ENCODE measurements around the gene ERC1. TPM values are rescaled to one million over a fixed set of nuclear protein-coding genes. Genes with fewer than 3 reads are reported as not detected.

The ERC1 gene
- total and polyA plus RNA-seq, 4 donors = 7.4 to 78.2 (median 39.8) TPM

- no peak overlapping the region for H3K9ac ChIP-seq (ENCODE audit: insufficient read depth in 1 of 2, low read length in 2 of 2)
- no peak overlapping the region for H3K27ac ChIP-seq (ENCODE audit: low read depth in 1 of 2, low read length in 1 of 2)
- no peak overlapping the region for H3K4me3 ChIP-seq
- WGBS, 2 donors = 95 to 100% methylated on average over 2 of the region's 2 CpGs
- H3K27me3 ChIP-seq (ENCODE audit: control insufficient read depth in 3 of 3, insufficient read depth in 3 of 3, low read length in 2 of 3) = no peaks in the 10 kb centered on the region
- ATAC-seq (ENCODE audit: insufficient read depth, low FRiP score) (no peak), DNase-seq (no peak)
- H3K4me1 ChIP-seq (ENCODE audit: control insufficient read depth in 5 of 5, insufficient read depth in 5 of 5, low read length in 5 of 5) = no peaks in the 10 kb centered on the region
- TF ChIP-seq CTCF (IDR thresholded peaks at IDR 0.05; ENCODE audit: control extremely low read depth, extremely low read depth) = no peak
- no peaks in the 10 kb centered on the region for H3K9me3 ChIP-seq (ENCODE audit: control insufficient read depth in 4 of 4, insufficient read depth in 3 of 4, low read length in 3 of 4)
- H3K36me3 ChIP-seq (ENCODE audit: control insufficient read depth in 4 of 4, insufficient read depth in 4 of 4, low read length in 4 of 4) = peaks cover 0 to 2% (median 0%) of the 10 kb centered on the region in 4 donors
These were observed 265.3 kb downstream of the ERC1 start for GRCh38 chr12:1256285-1256684.

- 85 to 91% methylated on average over 7 of the region's 7 CpGs for WGBS, 2 donors
- peaks cover 0 to 2% (median 0%) of the 10 kb centered on the region in 4 donors for H3K36me3 ChIP-seq (ENCODE audit: control insufficient read depth in 4 of 4, insufficient read depth in 4 of 4, low read length in 4 of 4)
- ATAC-seq (ENCODE audit: insufficient read depth, low FRiP score) = no peak
- no peak overlapping the region for H3K27ac ChIP-seq (ENCODE audit: low read depth in 1 of 2, low read length in 1 of 2)
- no peak overlapping the region for H3K4me3 ChIP-seq
- TF ChIP-seq CTCF (IDR thresholded peaks at IDR 0.05; ENCODE audit: control extremely low read depth, extremely low read depth) = no peak
- H3K4me1 ChIP-seq (ENCODE audit: control insufficient read depth in 5 of 5, insufficient read depth in 5 of 5, low read length in 5 of 5) = no peaks in the 10 kb centered on the region
- H3K27me3 ChIP-seq (ENCODE audit: control insufficient read depth in 3 of 3, insufficient read depth in 3 of 3, low read length in 2 of 3) = no peaks in the 10 kb centered on the region
- no peak overlapping the region for H3K9ac ChIP-seq (ENCODE audit: insufficient read depth in 1 of 2, low read length in 2 of 2)
- H3K9me3 ChIP-seq (ENCODE audit: control insufficient read depth in 4 of 4, insufficient read depth in 3 of 4, low read length in 3 of 4) = no peaks in the 10 kb centered on the region
- no peak for DNase-seq
These were observed 266.0 kb downstream of the ERC1 start for GRCh38 chr12:1256991-1257390.

GRCh38 chr12:1262011-1262410, 271.0 kb downstream of the ERC1 start:
- DNase-seq = no peak
- peaks cover 0 to 19% (median 4%) of the 10 kb centered on the region in 4 donors for H3K36me3 ChIP-seq (ENCODE audit: control insufficient read depth in 4 of 4, insufficient read depth in 4 of 4, low read length in 4 of 4)
- WGBS, 2 donors = 63 to 85% methylated on average over 2 of the region's 2 CpGs
- H3K4me1 ChIP-seq (ENCODE audit: control insufficient read depth in 5 of 5, insufficient read depth in 5 of 5, low read length in 5 of 5) = no peaks in the 10 kb centered on the region
- H3K27ac ChIP-seq (ENCODE audit: low read depth in 1 of 2, low read length in 1 of 2) = no peak overlapping the region
- H3K4me3 ChIP-seq = no peak overlapping the region
- TF ChIP-seq CTCF (IDR thresholded peaks at IDR 0.05; ENCODE audit: control extremely low read depth, extremely low read depth) = no peak
- H3K9me3 ChIP-seq (ENCODE audit: control insufficient read depth in 4 of 4, insufficient read depth in 3 of 4, low read length in 3 of 4) = no peaks in the 10 kb centered on the region
- H3K27me3 ChIP-seq (ENCODE audit: control insufficient read depth in 3 of 3, insufficient read depth in 3 of 3, low read length in 2 of 3) = no peaks in the 10 kb centered on the region
- no peak overlapping the region for H3K9ac ChIP-seq (ENCODE audit: insufficient read depth in 1 of 2, low read length in 2 of 2)
- no peak for ATAC-seq (ENCODE audit: insufficient read depth, low FRiP score)

GRCh38 chr12:1267243-1267642, 276.2 kb downstream of the ERC1 start:
- no peak for TF ChIP-seq CTCF (IDR thresholded peaks at IDR 0.05; ENCODE audit: control extremely low read depth, extremely low read depth)
- 94% methylated on average over 7 of the region's 7 CpGs for WGBS, 2 donors
- Histone ChIP-seq H3K27me3 (ENCODE audit: control insufficient read depth in 3 of 3, insufficient read depth in 3 of 3, low read length in 2 of 3) (no peaks in the 10 kb centered on the region), H3K9me3 (ENCODE audit: control insufficient read depth in 4 of 4, insufficient read depth in 3 of 4, low read length in 3 of 4) (no peaks in the 10 kb centered on the region), H3K27ac (ENCODE audit: low read depth in 1 of 2, low read length in 1 of 2) (no peak overlapping the region), H3K4me1 (ENCODE audit: control insufficient read depth in 5 of 5, insufficient read depth in 5 of 5, low read length in 5 of 5) (peaks cover 0 to 3% (median 0%) of the 10 kb centered on the region in 5 donors), H3K9ac (ENCODE audit: insufficient read depth in 1 of 2, low read length in 2 of 2) (no peak overlapping the region), H3K36me3 (ENCODE audit: control insufficient read depth in 4 of 4, insufficient read depth in 4 of 4, low read length in 4 of 4) (peaks cover 0 to 21% (median 3%) of the 10 kb centered on the region in 4 donors), H3K4me3 (no peak overlapping the region)
- ATAC-seq (ENCODE audit: insufficient read depth, low FRiP score) (no peak), DNase-seq (no peak)

Data from lung (tissue), 12 donors.